B cell (primary cell): ENCODE measurements around the gene TMOD2. TPM values are rescaled to one million over a fixed set of nuclear protein-coding genes. Genes with fewer than 3 reads are reported as not detected.

Experiments used
- ATAC-seq: fragments of 200-7000 bp; cut with Tn5 transposase; one replicate; pipeline ENCODE4 v1.10.0; 2021; ENCODE audit warnings: low read depth, mild to moderate bottlenecking, moderate number of reproducible peaks, moderate library complexity
- CTCF ChIA-PET: fragments of 350-600 bp; sonication (Branson Sonifier 250); formaldehyde crosslinking; loops from one replicate; lab custom pipeline; 2021; ENCODE audit warnings: antibody characterized with exemption, inconsistent platforms; lab: Charles Lee
- POLR2A ChIA-PET: fragments of 350-600 bp; sonication (Branson Sonifier 250); formaldehyde crosslinking; loops from one replicate; lab custom pipeline; 2021; ENCODE audit warnings: antibody characterized with exemption; lab: Charles Lee
- DNase-seq: peaks from one replicate; pipeline ENCODE4 v3.0.0; 2013
- H2AFZ ChIP-seq: 2 replicates; pipeline ENCODE4 v1.6.1; 2012; ENCODE audit warnings: mild to moderate bottlenecking, low read depth, low read length; ENCODE audit not compliant: insufficient read depth, poor library complexity, severe bottlenecking
- H3K27ac ChIP-seq, 2 donors: 1 replicate in 1 of 2; 2 replicates in 1 of 2; pipeline ENCODE4 v1.5.1; 2012 to 2013; ENCODE audit warnings: low read length in 2 of 2, mild to moderate bottlenecking in 2 of 2, moderate library complexity in 1 of 2
- H3K27me3 ChIP-seq, 4 experiments: fragments of 200-600 bp in 1 of 4; sonication (generic) in 1 of 4; replicated peaks in 1 of 4; 1 replicate in 2 of 4; 2 replicates in 2 of 4; pipeline versions ENCODE4 v1.6.1 to v1.7.0; 2013 to 2016; ENCODE audit warnings: low read length in 3 of 4, mild to moderate bottlenecking in 2 of 4, mixed read lengths in 1 of 4, moderate library complexity in 1 of 4; ENCODE audit not compliant: insufficient read depth in 4 of 4, control insufficient read depth in 3 of 4; ENCODE audit errors: control extremely low read depth in 1 of 4
- H3K36me3 ChIP-seq, 2 experiments: replicated peaks in 1 of 2; 1 replicate in 1 of 2; 2 replicates in 1 of 2; pipeline versions ENCODE4 v1.6.1 to v1.7.1; 2013; ENCODE audit warnings: low read length in 1 of 2; ENCODE audit not compliant: insufficient read depth in 2 of 2, control insufficient read depth in 1 of 2; ENCODE audit errors: control extremely low read depth in 1 of 2, extremely low read depth in 1 of 2
- H3K4me1 ChIP-seq, 2 donors: fragments of 200-600 bp in 1 of 2; sonication (generic) in 1 of 2; 1 replicate in 1 of 2; 2 replicates in 1 of 2; pipeline versions ENCODE4 v1.5.1 to v1.6.1; 2013 to 2017; ENCODE audit warnings: low read length in 2 of 2; ENCODE audit not compliant: control insufficient read depth in 2 of 2, insufficient read depth in 2 of 2
- H3K4me2 ChIP-seq: replicated peaks from 2 replicates; pipeline ENCODE3; 2012; ENCODE audit warnings: mild to moderate bottlenecking, low read depth, low read length; ENCODE audit not compliant: poor library complexity, severe bottlenecking
- H3K4me3 ChIP-seq, 5 experiments: fragments of 200-600 bp in 1 of 5; sonication (generic) in 1 of 5; 1 replicate in 3 of 5; 2 replicates in 2 of 5; pipeline versions ENCODE4 v1.5.1 to v1.7.0; 2011 to 2016; ENCODE audit warnings: low read length in 4 of 5, mild to moderate bottlenecking in 4 of 5, low read depth in 2 of 5, control low read depth in 1 of 5, moderate library complexity in 1 of 5; ENCODE audit not compliant: insufficient read depth in 1 of 5; ENCODE audit errors: control extremely low read depth in 1 of 5, extremely low read depth in 1 of 5
- H3K79me2 ChIP-seq: fragments of 200-600 bp; sonication (generic); one replicate; pipeline ENCODE4 v1.6.0; 2016; ENCODE audit warnings: low read length; ENCODE audit not compliant: control insufficient read depth, insufficient read depth
- H3K9ac ChIP-seq: fragments of 200-600 bp; sonication (generic); 2 replicates; pipeline ENCODE4 v1.6.1; 2017; ENCODE audit warnings: mild to moderate bottlenecking, low read length, moderate library complexity
- H3K9me3 ChIP-seq, 3 donors: one replicate each; pipeline versions ENCODE4 v1.6.1 to v1.7.1; 2013; ENCODE audit warnings: low read length in 2 of 3; ENCODE audit not compliant: control insufficient read depth in 2 of 3, insufficient read depth in 1 of 3; ENCODE audit errors: control extremely low read depth in 1 of 3
- H4K20me1 ChIP-seq: 2 replicates; pipeline ENCODE4 v1.6.0; 2012; ENCODE audit warnings: mild to moderate bottlenecking, low read length; ENCODE audit not compliant: insufficient read depth, control insufficient read depth, poor library complexity, severe bottlenecking
- H3K27ac Mint-ChIP-seq: one replicate; pipeline ENCODE4 v1.8.0; 2021; ENCODE audit warnings: mixed read lengths
- H3K27me3 Mint-ChIP-seq: one replicate; pipeline ENCODE4 v1.8.0; 2021; ENCODE audit warnings: mixed read lengths
- H3K4me1 Mint-ChIP-seq: one replicate; pipeline ENCODE4 v1.8.0; 2021; ENCODE audit warnings: mixed read lengths
- H3K4me3 Mint-ChIP-seq: one replicate; pipeline ENCODE4 v1.8.0; 2021; ENCODE audit warnings: mixed read lengths
- H3K9me3 Mint-ChIP-seq: one replicate; pipeline ENCODE4 v1.8.0; 2022; ENCODE audit warnings: mixed read lengths; ENCODE audit not compliant: insufficient read depth
- CTCF ChIP-seq: fragments of 200-600 bp; IDR thresholded peaks from one replicate; pipeline ENCODE4 v1.8.0; 2022; ENCODE audit warnings: antibody characterized with exemption, mild to moderate bottlenecking
- EZH2 ChIP-seq: IDR thresholded peaks from 2 replicates; pipeline ENCODE4 v1.6.1; 2012; ENCODE audit warnings: borderline replicate concordance, low read depth, mild to moderate bottlenecking, moderate library complexity, low read length; ENCODE audit not compliant: insufficient read depth, poor library complexity, severe bottlenecking
- WGBS: methylation state at CpG from one replicate; pipeline ENCODE4 v1.1.5; 2013; ENCODE audit warnings: missing lambda C conversion rate; ENCODE audit not compliant: insufficient coverage; 5-methylcytosine and 5-hydroxymethylcytosine counted together
- intact Hi-C: fragments of 100-400 bp; cut with micrococcal nuclease; formaldehyde crosslinking; loops from one replicate; pipeline ENCODE4 v1.10.0; 2022
- polyA plus RNA-seq: library from polyadenylated mRNA; depleted of rRNA; stranded (reverse); fragments of >200 nt; gene quantifications from 2 replicates; pipeline ENCODE4 v1.2.3, GENCODE V29; 2012
- total RNA-seq, 2 donors: library from RNA; stranded (reverse); fragments of 120-200 nt in 1 of 2; gene quantifications; 1 replicate in 1 of 2; 2 replicates in 1 of 2; pipeline versions ENCODE4 v1.2.3 to v1.2.4, GENCODE V29; 2013 to 2022

Gene TMOD2
- total and polyA plus RNA-seq, 2 donors (not counting 1 experiment from before 2014, with no cell fraction given): 5.7 to 25.9 TPM

DNA sequence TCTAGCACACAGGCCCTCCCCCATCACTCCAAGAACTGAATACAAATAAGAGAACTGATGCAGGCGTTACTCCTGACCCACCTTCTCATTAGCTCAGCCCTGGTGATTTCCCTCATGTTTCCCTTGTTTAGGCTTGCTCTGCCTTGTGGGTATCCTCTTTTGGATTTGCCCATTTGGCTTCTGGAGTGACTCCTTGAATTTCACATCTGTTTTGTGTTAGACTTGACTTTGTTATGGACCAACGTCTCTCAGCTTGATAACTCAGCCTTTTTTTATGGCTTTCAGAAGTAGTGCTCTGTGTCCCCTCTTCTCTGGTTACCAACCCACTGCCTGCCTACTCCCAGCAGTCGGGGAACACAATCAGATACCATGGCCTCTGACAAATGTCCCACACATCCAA is 66.8 kb downstream of the TMOD2 start:
- no peak for ATAC-seq
- WGBS: 81% methylated on average over 3 of the region's 3 CpGs
- H3K79me2 ChIP-seq: no peaks in the 10 kb centered on the region

DNA sequence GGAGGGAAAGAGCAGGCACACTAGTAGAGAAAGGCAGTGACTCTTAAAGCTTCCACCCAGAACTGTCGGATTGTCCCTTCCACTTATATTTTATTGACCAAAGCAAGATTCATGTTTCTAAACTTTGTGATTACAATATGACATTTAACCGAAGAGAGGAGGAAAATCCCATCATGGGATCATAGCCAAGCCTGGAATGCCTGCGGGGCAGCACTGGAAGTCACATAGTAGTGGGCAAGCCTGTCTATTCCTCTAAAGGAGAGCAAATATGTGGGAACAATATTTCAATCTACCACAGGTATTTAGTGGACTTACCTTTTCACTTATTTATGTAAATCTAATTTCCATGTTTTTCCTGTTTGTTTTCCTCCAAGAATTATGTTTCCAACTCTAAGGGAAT is 74.3 kb downstream of the TMOD2 start:
- peaks cover 0 to 10% (median 5%) of the 10 kb centered on the region in 3 donors for H3K9me3 ChIP-seq
- H3K4me1 Mint-ChIP-seq: peaks cover 9% of the 10 kb centered on the region

More for the DNA sequence above, 66.8 kb downstream of the TMOD2 start:
- no peak for TF ChIP-seq EZH2
- no peak for TF ChIP-seq CTCF
- H3K4me1 Mint-ChIP-seq: no peaks in the 10 kb centered on the region
- no peak overlapping the region for H3K27ac Mint-ChIP-seq
- Histone ChIP-seq H3K27ac (no peak overlapping the region), H3K4me2 (no peak overlapping the region), H3K4me1 (no peaks in the 10 kb centered on the region), H3K27me3 (no peaks in the 10 kb centered on the region), H3K36me3 (no peaks in the 10 kb centered on the region), H2AFZ (no peak overlapping the region), H3K9ac (no peak overlapping the region), H4K20me1 (no peaks in the 10 kb centered on the region), H3K4me3 (no peak overlapping the region), H3K9me3 (peaks cover 0 to 10% (median 5%) of the 10 kb centered on the region in 3 donors)
- intact Hi-C loops: no loop called here
- ChIA-PET CTCF (no interaction called here), POLR2A (no interaction called here)
- DNase-seq: no peak
- peaks cover 8% of the 10 kb centered on the region for H3K9me3 Mint-ChIP-seq
- H3K4me3 Mint-ChIP-seq: no peak overlapping the region
- no peaks in the 10 kb centered on the region for H3K27me3 Mint-ChIP-seq

More for the DNA sequence above, 74.3 kb downstream of the TMOD2 start:
- H2AFZ ChIP-seq: no peak overlapping the region
- H3K9me3 Mint-ChIP-seq: peaks cover 5% of the 10 kb centered on the region
- no peaks in the 10 kb centered on the region for H3K36me3 ChIP-seq
- CTCF ChIA-PET: interaction anchor here (0.5 to 2.3 kb wide), 2 partner anchors 49 to 257 kb away, joined by 3 to 7 read pairs; no protein-coding TSS in a partner anchor
- peaks cover 4% of the 10 kb centered on the region for H4K20me1 ChIP-seq
- H3K27ac Mint-ChIP-seq: no peak overlapping the region
- WGBS: no CpG with 5 or more reads among the region's 3 CpGs
- no peak overlapping the region for H3K4me3 Mint-ChIP-seq
- intact Hi-C loops: no loop called here
- no peak for TF ChIP-seq EZH2
- TF ChIP-seq CTCF: no peak
- H3K4me2 ChIP-seq: no peak overlapping the region
- no peaks in the 10 kb centered on the region for H3K27me3 ChIP-seq
- POLR2A ChIA-PET: no interaction called here
- ATAC-seq (no peak), DNase-seq (no peak)
- peaks cover 15% of the 10 kb centered on the region for H3K79me2 ChIP-seq
- peaks cover 4 to 8% of the 10 kb centered on the region in 2 donors for H3K4me1 ChIP-seq
- no peak overlapping the region for H3K4me3 ChIP-seq
- no peak overlapping the region for H3K9ac ChIP-seq
- no peaks in the 10 kb centered on the region for H3K27me3 Mint-ChIP-seq
- no peak overlapping the region for H3K27ac ChIP-seq
